Measurements from ENCODE around the gene COL4A2.

COL4A2 gene

GRCh38 chr13:110365876-110366275, 58.8 kb downstream of the COL4A2 start:
- WGBS, 2 donors (ENCODE audit: extremely low coverage in 2 of 2, insufficient read length in 2 of 2, insufficient replicate concordance in 1 of 2): no CpG with 5 or more reads among the region's 3 CpGs
- DNase-seq (ENCODE audit: low spot score): no peak
- H3K9me3 ChIP-seq (replicated peaks in 1 of 2; ENCODE audit: control insufficient read depth in 2 of 2, insufficient read depth in 1 of 2, low read depth in 1 of 2, low read length in 2 of 2): no peaks in the 10 kb centered on the region

GRCh38 chr13:110366733-110367132, 59.6 kb downstream of the COL4A2 start:
- Histone ChIP-seq H3K4me3 (ENCODE audit: low read length in 2 of 2) (no peak overlapping the region), H3K9me3 (replicated peaks in 1 of 2; ENCODE audit: control insufficient read depth in 2 of 2, insufficient read depth in 1 of 2, low read depth in 1 of 2, low read length in 2 of 2) (no peaks in the 10 kb centered on the region), H3K18ac (ENCODE audit: low read length) (no peak overlapping the region), H3K23ac (ENCODE audit: low read depth, low read length, poor library complexity) (no peak overlapping the region), H3K79me1 (ENCODE audit: low read depth, low read length) (no peaks in the 10 kb centered on the region), H3K27me3 (ENCODE audit: control insufficient read depth in 3 of 3, insufficient read depth in 3 of 3, low read depth in 1 of 3, low read length in 3 of 3) (no peaks in the 10 kb centered on the region), H2AFZ (ENCODE audit: low read length) (no peak overlapping the region), H2AK5ac (ENCODE audit: low read depth, low read length) (no peak overlapping the region), H4K91ac (ENCODE audit: low read depth, low read length, poor library complexity) (no peak overlapping the region), H2BK5ac (ENCODE audit: low read length) (no peak overlapping the region), H3K9ac (ENCODE audit: low read depth, low read length, poor library complexity) (no peak overlapping the region), H2BK120ac (ENCODE audit: low read depth, low read length) (no peak overlapping the region), H4K8ac (ENCODE audit: low read depth, low read length) (no peak overlapping the region), H2BK12ac (ENCODE audit: low read length) (no peak overlapping the region), H3K36me3 (replicated peaks in 1 of 2; ENCODE audit: control insufficient read depth in 2 of 2, insufficient read depth in 2 of 2, low read length in 2 of 2) (peaks cover 5 to 43% of the 10 kb centered on the region in 2 donors), H3K4me1 (ENCODE audit: control insufficient read depth in 2 of 2, insufficient read depth in 1 of 2, low read depth in 1 of 2, low read length in 2 of 2) (peaks cover under 1 to 5% of the 10 kb centered on the region in 2 donors), H2BK15ac (ENCODE audit: low read length) (no peak overlapping the region), H3K14ac (ENCODE audit: low read length) (no peak overlapping the region), H3K27ac (replicated peaks; ENCODE audit: low read length) (no peak overlapping the region), H3K4me2 (ENCODE audit: insufficient read depth, low read length, poor library complexity, severe bottlenecking) (no peak overlapping the region), H3K4ac (ENCODE audit: low read length) (no peak overlapping the region)
- WGBS, 2 donors (ENCODE audit: extremely low coverage in 2 of 2, insufficient read length in 2 of 2, insufficient replicate concordance in 1 of 2): no CpG with 5 or more reads among the region's 3 CpGs
- DNase-seq (ENCODE audit: low spot score): no peak

More at GRCh38 chr13:110365876-110366275, 58.8 kb downstream of the COL4A2 start:
- Histone ChIP-seq H4K91ac (ENCODE audit: low read depth, low read length, poor library complexity) (no peak overlapping the region), H3K14ac (ENCODE audit: low read length) (no peak overlapping the region), H3K9ac (ENCODE audit: low read depth, low read length, poor library complexity) (no peak overlapping the region), H2AK5ac (ENCODE audit: low read depth, low read length) (no peak overlapping the region), H3K4ac (ENCODE audit: low read length) (no peak overlapping the region), H3K36me3 (replicated peaks in 1 of 2; ENCODE audit: control insufficient read depth in 2 of 2, insufficient read depth in 2 of 2, low read length in 2 of 2) (peaks cover 7 to 52% of the 10 kb centered on the region in 2 donors), H2BK120ac (ENCODE audit: low read depth, low read length) (no peak overlapping the region), H2BK5ac (ENCODE audit: low read length) (no peak overlapping the region), H3K18ac (ENCODE audit: low read length) (no peak overlapping the region), H3K79me1 (ENCODE audit: low read depth, low read length) (no peaks in the 10 kb centered on the region), H3K4me2 (ENCODE audit: insufficient read depth, low read length, poor library complexity, severe bottlenecking) (no peak overlapping the region), H2AFZ (ENCODE audit: low read length) (no peak overlapping the region), H2BK15ac (ENCODE audit: low read length) (no peak overlapping the region), H3K27ac (replicated peaks; ENCODE audit: low read length) (no peak overlapping the region), H3K27me3 (ENCODE audit: control insufficient read depth in 3 of 3, insufficient read depth in 3 of 3, low read depth in 1 of 3, low read length in 3 of 3) (no peaks in the 10 kb centered on the region), H3K4me1 (ENCODE audit: control insufficient read depth in 2 of 2, insufficient read depth in 1 of 2, low read depth in 1 of 2, low read length in 2 of 2) (no peaks in the 10 kb centered on the region), H3K23ac (ENCODE audit: low read depth, low read length, poor library complexity) (no peak overlapping the region), H3K4me3 (ENCODE audit: low read length in 2 of 2) (no peak overlapping the region), H2BK12ac (ENCODE audit: low read length) (no peak overlapping the region), H4K8ac (ENCODE audit: low read depth, low read length) (no peak overlapping the region)

GRCh38 chr13:110367620-110368019, 60.5 kb downstream of the COL4A2 start:
- H3K14ac ChIP-seq (ENCODE audit: low read length): no peak overlapping the region
- H3K36me3 ChIP-seq (replicated peaks in 1 of 2; ENCODE audit: control insufficient read depth in 2 of 2, insufficient read depth in 2 of 2, low read length in 2 of 2): peaks cover 3 to 34% of the 10 kb centered on the region in 2 donors
- H3K79me1 ChIP-seq (ENCODE audit: low read depth, low read length): no peaks in the 10 kb centered on the region
- H3K4me3 ChIP-seq (ENCODE audit: low read length in 2 of 2): no peak overlapping the region
- H3K27me3 ChIP-seq (ENCODE audit: control insufficient read depth in 3 of 3, insufficient read depth in 3 of 3, low read depth in 1 of 3, low read length in 3 of 3): no peaks in the 10 kb centered on the region
- H3K4me2 ChIP-seq (ENCODE audit: insufficient read depth, low read length, poor library complexity, severe bottlenecking): no peak overlapping the region
- no peak overlapping the region for H2BK15ac ChIP-seq (ENCODE audit: low read length)
- no peak overlapping the region for H4K8ac ChIP-seq (ENCODE audit: low read depth, low read length)
- no peak overlapping the region for H2BK12ac ChIP-seq (ENCODE audit: low read length)
- no peak for DNase-seq (ENCODE audit: low spot score)
- H3K27ac ChIP-seq (replicated peaks; ENCODE audit: low read length): no peak overlapping the region
- H2BK5ac ChIP-seq (ENCODE audit: low read length): no peak overlapping the region
- no peak overlapping the region for H3K23ac ChIP-seq (ENCODE audit: low read depth, low read length, poor library complexity)
- no peak overlapping the region for H3K4ac ChIP-seq (ENCODE audit: low read length)
- no CpG with 5 or more reads among the region's 4 CpGs for WGBS, 2 donors (ENCODE audit: extremely low coverage in 2 of 2, insufficient read length in 2 of 2, insufficient replicate concordance in 1 of 2)
- no peak overlapping the region for H3K18ac ChIP-seq (ENCODE audit: low read length)
- H2AK5ac ChIP-seq (ENCODE audit: low read depth, low read length): no peak overlapping the region
- no peak overlapping the region for H3K9ac ChIP-seq (ENCODE audit: low read depth, low read length, poor library complexity)
- no peak overlapping the region for H2BK120ac ChIP-seq (ENCODE audit: low read depth, low read length)
- no peaks in the 10 kb centered on the region for H3K9me3 ChIP-seq (replicated peaks in 1 of 2; ENCODE audit: control insufficient read depth in 2 of 2, insufficient read depth in 1 of 2, low read depth in 1 of 2, low read length in 2 of 2)
- no peak overlapping the region for H4K91ac ChIP-seq (ENCODE audit: low read depth, low read length, poor library complexity)
- peaks cover 3 to 13% of the 10 kb centered on the region in 2 donors for H3K4me1 ChIP-seq (ENCODE audit: control insufficient read depth in 2 of 2, insufficient read depth in 1 of 2, low read depth in 1 of 2, low read length in 2 of 2)
- no peak overlapping the region for H2AFZ ChIP-seq (ENCODE audit: low read length)

- Histone ChIP-seq H2BK120ac (ENCODE audit: low read depth, low read length) (no peak overlapping the region), H3K9ac (ENCODE audit: low read depth, low read length, poor library complexity) (no peak overlapping the region), H3K4ac (ENCODE audit: low read length) (no peak overlapping the region), H3K4me2 (ENCODE audit: insufficient read depth, low read length, poor library complexity, severe bottlenecking) (no peak overlapping the region), H3K27ac (replicated peaks; ENCODE audit: low read length) (no peak overlapping the region), H4K91ac (ENCODE audit: low read depth, low read length, poor library complexity) (no peak overlapping the region), H2BK15ac (ENCODE audit: low read length) (no peak overlapping the region), H2BK12ac (ENCODE audit: low read length) (no peak overlapping the region), H3K27me3 (ENCODE audit: control insufficient read depth in 3 of 3, insufficient read depth in 3 of 3, low read depth in 1 of 3, low read length in 3 of 3) (no peaks in the 10 kb centered on the region), H3K36me3 (replicated peaks in 1 of 2; ENCODE audit: control insufficient read depth in 2 of 2, insufficient read depth in 2 of 2, low read length in 2 of 2) (peaks cover 0 to 28% of the 10 kb centered on the region in 2 donors), H3K23ac (ENCODE audit: low read depth, low read length, poor library complexity) (no peak overlapping the region), H3K18ac (ENCODE audit: low read length) (no peak overlapping the region), H3K79me1 (ENCODE audit: low read depth, low read length) (no peaks in the 10 kb centered on the region), H3K4me1 (ENCODE audit: control insufficient read depth in 2 of 2, insufficient read depth in 1 of 2, low read depth in 1 of 2, low read length in 2 of 2) (peaks cover 3 to 13% of the 10 kb centered on the region in 2 donors), H2BK5ac (ENCODE audit: low read length) (no peak overlapping the region), H2AFZ (ENCODE audit: low read length) (no peak overlapping the region), H3K9me3 (replicated peaks in 1 of 2; ENCODE audit: control insufficient read depth in 2 of 2, insufficient read depth in 1 of 2, low read depth in 1 of 2, low read length in 2 of 2) (no peaks in the 10 kb centered on the region), H4K8ac (ENCODE audit: low read depth, low read length) (no peak overlapping the region), H3K4me3 (ENCODE audit: low read length in 2 of 2) (no peak overlapping the region), H3K14ac (ENCODE audit: low read length) (no peak overlapping the region), H2AK5ac (ENCODE audit: low read depth, low read length) (no peak overlapping the region)
- no CpG with 5 or more reads among the region's 2 CpGs for WGBS, 2 donors (ENCODE audit: extremely low coverage in 2 of 2, insufficient read length in 2 of 2, insufficient replicate concordance in 1 of 2)
- DNase-seq (ENCODE audit: low spot score): no peak
These were observed 61.3 kb downstream of the COL4A2 start for GRCh38 chr13:110368408-110368807.
